HT-29 (cell line): ENCODE data around the gene ZC3H12D. TPM values are rescaled to one million over a fixed set of nuclear protein-coding genes. Genes with fewer than 3 reads are reported as not detected.
A peak's percentile ranks its signal among the peaks of the same experiment; 100 is the strongest.
"Not testable (repeated sequence)": the region's sequence is repeated elsewhere in the genome, so short reads cannot be mapped to it uniquely, and the experiment has no call there.

Experiments used
- DNase-seq: peaks from one replicate; pipeline ENCODE4 v3.0.0-alpha.2; 2015; ENCODE audit warnings: low spot score
- total RNA-seq: library from RNA; depleted of rRNA; stranded (reverse); fragments of >200 nt; shearing (Covaris generic); gene quantifications from 2 replicates; pipeline ENCODE4 v1.2.3, GENCODE V29; 2014

The ZC3H12D gene
- total RNA-seq, 1 experiment from 2014 or later = not detected

- DNase-seq = no peak
These were observed 25.1 kb downstream of the ZC3H12D start for GRCh38 chr6:149459761-149460160.

GRCh38 chr6:149458806-149459205 lies 26.0 kb downstream of the ZC3H12D start:
- DNase-seq = no peak

- no peak for DNase-seq
These were observed 26.6 kb downstream of the ZC3H12D start for GRCh38 chr6:149458196-149458595.

- no peak for DNase-seq
These were observed 27.4 kb downstream of the ZC3H12D start for GRCh38 chr6:149457316-149457884.

GRCh38 chr6:149456311-149457021 lies 28.3 kb downstream of the ZC3H12D start:
- DNase-seq = no peak

GRCh38 chr6:149455031-149455732 lies 29.6 kb downstream of the ZC3H12D start:
- DNase-seq = no peak

- DNase-seq = peak; percentile 40
These were observed 30.4 kb downstream of the ZC3H12D start for GRCh38 chr6:149454346-149454848.

- no peak for DNase-seq
These were observed 31.0 kb downstream of the ZC3H12D start for GRCh38 chr6:149453597-149454345.

GRCh38 chr6:149452037-149452939 lies 32.5 kb downstream of the ZC3H12D start:
- no peak for DNase-seq

GRCh38 chr6:149451376-149452036 lies 33.3 kb downstream of the ZC3H12D start:
- no peak for DNase-seq

GRCh38 chr6:149450679-149451375 lies 34.0 kb downstream of the ZC3H12D start:
- no peak for DNase-seq

- no peak for DNase-seq
These were observed 34.8 kb downstream of the ZC3H12D start for GRCh38 chr6:149449831-149450678.

- no peak for DNase-seq
These were observed 35.9 kb downstream of the ZC3H12D start for GRCh38 chr6:149448821-149449453.

GRCh38 chr6:149446791-149447376 lies 37.9 kb downstream of the ZC3H12D start:
- DNase-seq = no peak

GRCh38 chr6:149445573-149445972 lies 39.2 kb downstream of the ZC3H12D start:
- DNase-seq = no peak

- no peak for DNase-seq
These were observed 39.7 kb downstream of the ZC3H12D start for GRCh38 chr6:149445095-149445466.

- not testable (repeated sequence) for DNase-seq
These were observed 40.3 kb downstream of the ZC3H12D start for GRCh38 chr6:149444360-149445094.
